BLaER1 treated with 17β-estradiol and CSF1 and Interleukin-3, amounts not matched to agents 10 nM and 100 nM (cell line): Measurements from ENCODE around the gene MRPL48.

Source experiments
- H3K27ac ChIP-seq, 11 experiments: shearing (Covaris generic); formaldehyde crosslinking; 2 replicates each; pipeline ENCODE4 v1.8.1; 2022
- H3K27me3 ChIP-seq, 11 experiments: shearing (Covaris generic); formaldehyde crosslinking; 2 replicates each; pipeline ENCODE4 v1.8.1; 2022
- H3K36me3 ChIP-seq, 11 experiments: shearing (Covaris generic); formaldehyde crosslinking; 2 replicates each; pipeline ENCODE4 v1.8.1; 2022
- H3K4me1 ChIP-seq, 10 experiments: shearing (Covaris generic); formaldehyde crosslinking; 2 replicates each; pipeline ENCODE4 v1.8.1; 2022
- H3K4me2 ChIP-seq, 11 experiments: shearing (Covaris generic); formaldehyde crosslinking; 2 replicates each; pipeline ENCODE4 v1.8.1; 2022
- H3K4me3 ChIP-seq, 10 experiments: shearing (Covaris generic); formaldehyde crosslinking; 2 replicates each; pipeline ENCODE4 v1.8.1; 2022
- H3K9ac ChIP-seq, 11 experiments: shearing (Covaris generic); formaldehyde crosslinking; 2 replicates each; pipeline ENCODE4 v1.8.1; 2022
- H3K9me3 ChIP-seq, 11 experiments: shearing (Covaris generic); formaldehyde crosslinking; replicated peaks in 1 of 11; 2 replicates each; pipeline ENCODE4 v1.8.1; 2022
- H4K20me1 ChIP-seq, 11 experiments: shearing (Covaris generic); formaldehyde crosslinking; 2 replicates each; pipeline ENCODE4 v1.8.1; 2022
- Cebpa-rat ChIP-seq, 11 experiments: shearing (Covaris generic); IDR thresholded peaks; 2 replicates each; pipeline ENCODE4 v1.8.1; 2022

MRPL48 gene

GRCh38 chr11:73752216-73752867, 35.3 kb upstream of the MRPL48 start:
- H3K27ac ChIP-seq, result no peak overlapping the region
- H3K4me2 ChIP-seq, result peak overlapping the region in 3 of 11 experiments; percentile 1 to 35 (median 6); a peak in 1 of 22 replicates
- no peaks in the 10 kb centered on the region for H3K27me3 ChIP-seq
- H3K9me3 ChIP-seq, result no peaks in the 10 kb centered on the region
- peaks cover 0 to 33% (median 16%) of the 10 kb centered on the region in 11 experiments; a peak in 15 of 22 replicates for H3K36me3 ChIP-seq
- peaks cover 53 to 98% (median 94%) of the 10 kb centered on the region in 11 experiments; a peak in 21 of 22 replicates for H4K20me1 ChIP-seq
- no peak overlapping the region for H3K9ac ChIP-seq
- H3K4me3 ChIP-seq, result no peak overlapping the region
- peaks cover 6 to 63% (median 22%) of the 10 kb centered on the region in 10 experiments; a peak in 17 of 20 replicates for H3K4me1 ChIP-seq
- no peak for TF ChIP-seq Cebpa-rat (IDR thresholded peaks at IDR 0.05)

GRCh38 chr11:73752903-73753302, 34.8 kb upstream of the MRPL48 start:
- peaks cover 48 to 98% (median 95%) of the 10 kb centered on the region in 11 experiments; a peak in 21 of 22 replicates for H4K20me1 ChIP-seq
- H3K4me2 ChIP-seq, result peak overlapping the region in 1 of 11 experiments; percentile 1; a peak in 1 of 22 replicates
- no peak overlapping the region for H3K27ac ChIP-seq
- TF ChIP-seq Cebpa-rat (IDR thresholded peaks at IDR 0.05), result no peak
- no peak overlapping the region for H3K4me3 ChIP-seq
- H3K36me3 ChIP-seq, result peaks cover 0 to 33% (median 16%) of the 10 kb centered on the region in 11 experiments; a peak in 15 of 22 replicates
- H3K4me1 ChIP-seq, result peaks cover 9 to 69% (median 26%) of the 10 kb centered on the region in 10 experiments; a peak in 18 of 20 replicates
- no peaks in the 10 kb centered on the region for H3K27me3 ChIP-seq
- H3K9ac ChIP-seq, result no peak overlapping the region
- no peaks in the 10 kb centered on the region for H3K9me3 ChIP-seq

DNA sequence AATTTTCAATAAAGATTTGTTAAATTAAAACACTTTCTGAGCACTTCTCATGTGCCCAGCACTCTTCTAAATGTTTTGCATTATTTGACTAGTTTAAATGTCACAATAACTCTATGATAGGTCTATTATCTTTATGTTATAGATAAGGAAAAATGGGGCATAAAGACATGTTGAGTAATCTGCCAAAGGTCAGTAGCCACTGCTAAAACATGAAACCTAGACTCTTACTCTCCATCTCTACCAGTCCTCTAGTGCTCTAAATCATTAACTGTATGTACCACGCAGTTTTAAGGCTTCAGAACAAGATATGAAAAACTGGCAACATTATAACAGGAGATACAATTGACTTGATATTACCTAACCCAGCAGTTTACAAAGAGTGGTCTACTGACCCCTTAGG, 33.7 kb upstream of the MRPL48 start:
- no peak overlapping the region for H3K9ac ChIP-seq
- no peak for TF ChIP-seq Cebpa-rat (IDR thresholded peaks at IDR 0.05)
- no peak overlapping the region for H3K27ac ChIP-seq
- H3K9me3 ChIP-seq, result no peaks in the 10 kb centered on the region
- peaks cover 46 to 98% (median 95%) of the 10 kb centered on the region in 11 experiments for H4K20me1 ChIP-seq
- no peaks in the 10 kb centered on the region for H3K27me3 ChIP-seq
- peaks cover 0 to 33% (median 16%) of the 10 kb centered on the region in 11 experiments; a peak in 15 of 22 replicates for H3K36me3 ChIP-seq
- no peak overlapping the region for H3K4me2 ChIP-seq
- H3K4me3 ChIP-seq, result no peak overlapping the region
- H3K4me1 ChIP-seq, result peaks cover 20 to 78% (median 36%) of the 10 kb centered on the region in 10 experiments

GRCh38 chr11:73755670-73756069, 32.0 kb upstream of the MRPL48 start:
- peaks cover 0 to 33% (median 14%) of the 10 kb centered on the region in 11 experiments; a peak in 15 of 22 replicates for H3K36me3 ChIP-seq
- peaks cover 20 to 65% (median 32%) of the 10 kb centered on the region in 10 experiments for H3K4me1 ChIP-seq
- no peak overlapping the region for H3K9ac ChIP-seq
- H3K4me3 ChIP-seq, result no peak overlapping the region
- H4K20me1 ChIP-seq, result peaks cover 34 to 97% (median 89%) of the 10 kb centered on the region in 11 experiments
- peak overlapping the region in 7 of 11 experiments; percentile 8 to 55 (median 27); a peak in 10 of 22 replicates for H3K4me2 ChIP-seq
- H3K27me3 ChIP-seq, result no peaks in the 10 kb centered on the region
- no peak overlapping the region for H3K27ac ChIP-seq
- no peaks in the 10 kb centered on the region for H3K9me3 ChIP-seq
- TF ChIP-seq Cebpa-rat (IDR thresholded peaks at IDR 0.05), result no peak

- Histone ChIP-seq H3K4me3 (no peak overlapping the region), H3K4me2 (peak overlapping the region in 8 of 11 experiments; percentile 75 to 92 (median 91); a peak in 14 of 22 replicates), H3K36me3 (peaks cover 0 to 27% (median 14%) of the 10 kb centered on the region in 11 experiments; a peak in 14 of 22 replicates), H3K4me1 (peaks cover 20 to 57% (median 32%) of the 10 kb centered on the region in 10 experiments), H4K20me1 (peaks cover 26 to 78% (median 70%) of the 10 kb centered on the region in 11 experiments; a peak in 21 of 22 replicates), H3K9ac (no peak overlapping the region), H3K9me3 (no peaks in the 10 kb centered on the region), H3K27me3 (no peaks in the 10 kb centered on the region), H3K27ac (no peak overlapping the region)
- peak in 2 of 11 experiments; percentile 55 to 69; a peak in 4 of 22 replicates for TF ChIP-seq Cebpa-rat (IDR thresholded peaks at IDR 0.05)
These were observed 30.1 kb upstream of the MRPL48 start for GRCh38 chr11:73757598-73757997.

DNA sequence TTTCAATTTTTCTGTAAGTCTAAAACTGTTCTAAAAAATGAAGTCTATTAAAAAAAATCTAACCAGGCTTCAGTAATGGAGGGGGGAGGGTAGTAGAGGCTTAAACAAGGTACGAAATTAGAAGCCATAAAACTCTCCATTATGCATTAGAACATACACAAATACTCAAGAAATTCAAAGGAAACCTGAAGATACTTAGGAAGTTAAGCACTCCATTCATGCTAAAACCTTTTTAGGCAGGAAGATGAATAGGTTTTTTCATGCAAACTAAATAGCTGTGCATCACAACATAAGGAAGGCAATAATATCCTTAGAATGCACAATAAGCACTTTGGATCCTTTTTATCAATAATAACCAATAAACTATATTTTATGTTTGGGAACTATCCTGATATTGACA, 29.2 kb upstream of the MRPL48 start:
- no peaks in the 10 kb centered on the region for H3K27me3 ChIP-seq
- peak overlapping the region; percentile 89 to 100 (median 98); a peak in 13 of 20 replicates for H3K4me3 ChIP-seq
- H3K4me1 ChIP-seq, result peaks cover 18 to 60% (median 32%) of the 10 kb centered on the region in 10 experiments
- TF ChIP-seq Cebpa-rat (IDR thresholded peaks at IDR 0.05), result no peak
- no peak overlapping the region for H3K27ac ChIP-seq
- H3K36me3 ChIP-seq, result peaks cover 0 to 20% (median 9%) of the 10 kb centered on the region in 11 experiments; a peak in 10 of 22 replicates
- peaks cover 21 to 69% (median 61%) of the 10 kb centered on the region in 11 experiments; a peak in 21 of 22 replicates for H4K20me1 ChIP-seq
- H3K9ac ChIP-seq, result peak overlapping the region in 6 of 11 experiments; percentile 91 to 96 (median 94); a peak in 8 of 22 replicates
- no peaks in the 10 kb centered on the region for H3K9me3 ChIP-seq
- H3K4me2 ChIP-seq, result peak overlapping the region; percentile 75 to 94 (median 91)

- Histone ChIP-seq H4K20me1 (peaks cover 15 to 57% (median 49%) of the 10 kb centered on the region in 11 experiments; a peak in 20 of 22 replicates), H3K27ac (peak overlapping the region; percentile 76 to 93 (median 88)), H3K9me3 (no peaks in the 10 kb centered on the region), H3K36me3 (peaks cover 0 to 17% (median 7%) of the 10 kb centered on the region in 11 experiments; a peak in 9 of 22 replicates), H3K4me2 (peak overlapping the region; percentile 75 to 94 (median 91)), H3K4me1 (peaks cover 18 to 70% (median 32%) of the 10 kb centered on the region in 10 experiments), H3K9ac (peak overlapping the region; percentile 91 to 96 (median 94)), H3K4me3 (peak overlapping the region; percentile 89 to 100 (median 98)), H3K27me3 (no peaks in the 10 kb centered on the region)
- TF ChIP-seq Cebpa-rat (IDR thresholded peaks at IDR 0.05), result no peak
These were observed 28.0 kb upstream of the MRPL48 start for GRCh38 chr11:73759610-73760134.

GRCh38 chr11:73760135-73760678, 27.5 kb upstream of the MRPL48 start:
- H3K27ac ChIP-seq, result peak overlapping the region; percentile 76 to 93 (median 88)
- H3K4me1 ChIP-seq, result peaks cover 18 to 69% (median 32%) of the 10 kb centered on the region in 10 experiments
- no peaks in the 10 kb centered on the region for H3K9me3 ChIP-seq
- H3K27me3 ChIP-seq, result no peaks in the 10 kb centered on the region
- peak overlapping the region; percentile 91 to 96 (median 94) for H3K9ac ChIP-seq
- H3K4me2 ChIP-seq, result peak overlapping the region; percentile 75 to 94 (median 91)
- TF ChIP-seq Cebpa-rat (IDR thresholded peaks at IDR 0.05), result no peak
- H3K36me3 ChIP-seq, result peaks cover 0 to 13% (median 3%) of the 10 kb centered on the region in 11 experiments; a peak in 5 of 22 replicates
- H3K4me3 ChIP-seq, result peak overlapping the region; percentile 89 to 100 (median 98)
- H4K20me1 ChIP-seq, result peaks cover 10 to 51% (median 44%) of the 10 kb centered on the region in 11 experiments; a peak in 20 of 22 replicates
